Psoas muscle (tissue), 8 donors: ENCODE results near the gene DEPDC4. TPM values are rescaled to one million over a fixed set of nuclear protein-coding genes. Genes with fewer than 3 reads are reported as not detected.
"Not testable (repeated sequence)": the region's sequence is repeated elsewhere in the genome, so short reads cannot be mapped to it uniquely, and the experiment has no call there.

Source experiments
- ATAC-seq, 4 donors: fragments of 200-7000 bp; cut with Tn5 transposase; one replicate each; pipeline ENCODE4 v1.9.1; 2020; ENCODE audit warnings: moderate library complexity in 3 of 4, mild to moderate bottlenecking in 2 of 4
- DNase-seq, 2 donors: peaks; one replicate each; pipeline ENCODE4 v3.0.0-alpha.2; 2020
- H3K27ac ChIP-seq: fragments of 200-600 bp; one replicate; pipeline ENCODE4 v1.8.0; 2022
- H3K27me3 ChIP-seq, 3 donors: fragments of 200-600 bp in 1 of 3; one replicate each; pipeline versions ENCODE4 v1.6.1 to v1.8.0; 2013 to 2022; ENCODE audit warnings: low read length in 2 of 3, mild to moderate bottlenecking in 2 of 3, moderate library complexity in 1 of 3; ENCODE audit not compliant: insufficient read depth in 3 of 3
- H3K36me3 ChIP-seq, 2 donors: fragments of 200-600 bp in 1 of 2; one replicate each; pipeline versions ENCODE4 v1.6.1 to v1.8.0; 2013 to 2022; ENCODE audit warnings: low read depth in 1 of 2, mild to moderate bottlenecking in 1 of 2, moderate library complexity in 1 of 2; ENCODE audit not compliant: insufficient read depth in 1 of 2
- H3K4me1 ChIP-seq: fragments of 200-600 bp; one replicate; pipeline ENCODE4 v1.8.0; 2022
- H3K4me3 ChIP-seq: fragments of 200-600 bp; one replicate; pipeline ENCODE4 v1.8.0; 2022; ENCODE audit warnings: mild to moderate bottlenecking
- H3K9me3 ChIP-seq: fragments of 200-600 bp; one replicate; pipeline ENCODE4 v1.8.0; 2022
- CTCF ChIP-seq: fragments of 200-600 bp; IDR thresholded peaks from one replicate; pipeline ENCODE4 v1.8.0; 2022; ENCODE audit warnings: antibody characterized with exemption
- WGBS, 3 donors: extraction: QIAGEN DNeasy Blood & Tissue Kit; methylation state at CpG; one replicate each; pipeline versions ENCODE4 v1.1.6 to v1.1.7; 2013; 5-methylcytosine and 5-hydroxymethylcytosine counted together
- intact Hi-C, 2 donors: fragments of 100-400 bp; cut with DNase I; formaldehyde crosslinking; loops; one replicate each; pipeline versions ENCODE4 v1.11.0 to v1.14.2; 2022
- polyA plus RNA-seq, 3 donors: library from polyadenylated mRNA; stranded (reverse); fragments of 200-250 nt; gene quantifications; one replicate each; pipeline ENCODE4 v1.2.3, GENCODE V29; 2013
- total RNA-seq, 4 donors: library from RNA; stranded (reverse); fragmentation: NEBNext Ultra II Directional in 2 of 4; extraction: Animal tissue kit (Norgen Biotek cat#: 25700) in 2 of 4; gene quantifications; one replicate each; pipeline versions ENCODE4 v1.2.1 to v1.2.4, GENCODE V29; 2021 to 2023
- donor health status: healthy with polysubstance abuse.
- donor health status: DM: no; HTN: no; CAD: no; lungs with moderate emphysema.
- donor health status: Bipolar disorder and iron deficiency.
- donor health status: healthy.
- donor health status: DM: yes; HTN: yes; CAD: no.
- donor health status: DM: no; HTN: no; CAD: no.
- donor health status: DM: no; HTN: no; CAD: no.
- donor health status: DM: yes; HTN: yes; CAD: no.

Gene DEPDC4
- total and polyA plus RNA-seq, 7 donors: 0.14 to 1.4 (median 0.47) TPM; not detected in 2

GRCh38 chr12:100234166-100234565 is 32.7 kb downstream of the DEPDC4 start:
- no peaks in the 10 kb centered on the region for H3K4me1 ChIP-seq
- H3K27me3 ChIP-seq: no peaks in the 10 kb centered on the region
- intact Hi-C loops: loop anchor here (5.0 to 10.0 kb wide), 3 partner anchors 318 to 503 kb away; no protein-coding TSS in a partner anchor
- no peaks in the 10 kb centered on the region for H3K36me3 ChIP-seq
- H3K4me3 ChIP-seq: no peak overlapping the region
- ATAC-seq (peak in 1 of 4 donors; percentile 35), DNase-seq (no peak)
- TF ChIP-seq CTCF: no peak
- H3K9me3 ChIP-seq: peaks cover 2% of the 10 kb centered on the region
- 28 to 30% (median 29%) methylated on average over 3 of the region's 3 CpGs for WGBS, 3 donors
- no peak overlapping the region for H3K27ac ChIP-seq

GRCh38 chr12:100231873-100232272 is 35.0 kb downstream of the DEPDC4 start:
- DNase-seq, H3K4me3 ChIP-seq, H3K4me1 ChIP-seq, H3K36me3 ChIP-seq, H3K27ac ChIP-seq, H3K27me3 ChIP-seq, H3K9me3 ChIP-seq: not testable (repeated sequence)
- ATAC-seq: peak in 2 of 4 donors; percentile 74 to 83
- intact Hi-C loops: loop anchor here (5.0 to 10.0 kb wide), 3 partner anchors 320 to 505 kb away; no protein-coding TSS in a partner anchor
- WGBS, 3 donors: 47 to 60% (median 54%) methylated on average over 3 of the region's 3 CpGs

- DNase-seq: no peak
- no peak for TF ChIP-seq CTCF
Measured at GRCh38 chr12:100229876-100230275, 37.0 kb downstream of the DEPDC4 start.

GRCh38 chr12:100229036-100229635 is 37.7 kb downstream of the DEPDC4 start:
- no peak for TF ChIP-seq CTCF
- intact Hi-C loops: no loop called here
- DNase-seq (no peak), ATAC-seq (no peak)
- no peaks in the 10 kb centered on the region for H3K27me3 ChIP-seq
- 94% methylated on average over 5 of the region's 5 CpGs for WGBS, 3 donors
- H3K9me3 ChIP-seq: no peaks in the 10 kb centered on the region
- H3K27ac ChIP-seq: no peak overlapping the region
- peaks cover 0 to 21% of the 10 kb centered on the region in 2 donors for H3K36me3 ChIP-seq
- no peaks in the 10 kb centered on the region for H3K4me1 ChIP-seq
- no peak overlapping the region for H3K4me3 ChIP-seq

More at GRCh38 chr12:100229876-100230275, 37.0 kb downstream of the DEPDC4 start:
- H3K27me3 ChIP-seq: no peaks in the 10 kb centered on the region
- 87 to 93% (median 90%) methylated on average over 4 of the region's 4 CpGs for WGBS, 3 donors
- no peak overlapping the region for H3K27ac ChIP-seq
- no peaks in the 10 kb centered on the region for H3K9me3 ChIP-seq
- no peak for ATAC-seq
- H3K36me3 ChIP-seq: peaks cover 0 to 14% of the 10 kb centered on the region in 2 donors
- intact Hi-C loops: loop anchor here (5.0 to 10.0 kb wide), 3 partner anchors 322 to 507 kb away; no protein-coding TSS in a partner anchor
- H3K4me3 ChIP-seq: no peak overlapping the region
- no peaks in the 10 kb centered on the region for H3K4me1 ChIP-seq

GRCh38 chr12:100225491-100225890 is 41.4 kb downstream of the DEPDC4 start:
- Histone ChIP-seq H3K36me3 (peaks cover 0 to 58% of the 10 kb centered on the region in 2 donors), H3K4me3 (no peak overlapping the region), H3K9me3 (no peaks in the 10 kb centered on the region), H3K27me3 (no peaks in the 10 kb centered on the region), H3K27ac (no peak overlapping the region), H3K4me1 (no peaks in the 10 kb centered on the region)
- DNase-seq (no peak), ATAC-seq (no peak)
- no peak for TF ChIP-seq CTCF
- intact Hi-C loops: no loop called here

- H3K4me1 ChIP-seq, H3K27me3 ChIP-seq, H3K27ac ChIP-seq, H3K9me3 ChIP-seq, ATAC-seq, intact Hi-C loops, DNase-seq, H3K4me3 ChIP-seq: not testable (repeated sequence)
- 94 to 97% (median 96%) methylated on average over 6 of the region's 6 CpGs for WGBS, 3 donors
- peaks cover 3 to 87% of the 10 kb centered on the region in 2 donors for H3K36me3 ChIP-seq
Measured at GRCh38 chr12:100222173-100222572, 44.7 kb downstream of the DEPDC4 start.
